Measurements from ENCODE around the gene TYSND1.
"Not testable (repeated sequence)": the region's sequence is repeated elsewhere in the genome, so short reads cannot be mapped to it uniquely, and the experiment has no call there.

TYSND1 gene

DNA sequence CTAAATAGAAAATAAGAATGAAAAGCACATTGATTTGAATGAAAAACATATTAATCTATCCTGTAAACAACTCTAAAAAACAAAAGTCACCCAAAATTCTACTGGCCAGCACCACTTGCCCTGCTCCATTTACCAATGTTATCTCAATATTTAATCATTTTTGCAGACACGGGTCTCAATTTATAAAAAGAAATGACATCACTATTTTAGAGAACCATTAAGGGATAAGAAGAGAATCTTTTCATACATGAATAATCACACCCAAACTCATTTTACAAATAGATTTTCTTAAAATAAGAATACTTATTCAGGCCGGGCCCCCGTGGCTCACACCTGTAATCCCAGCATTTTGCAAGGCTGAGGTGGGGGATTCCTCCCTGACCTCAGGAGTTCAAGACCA, 19.9 kb upstream of the TYSND1 start:
- no peak for DNase-seq (ENCODE audit: low read depth, low spot score)
- in situ Hi-C loops (cut with HindIII; ENCODE audit: low sequenced_read_pairs): no loop called here
- TF ChIP-seq, protein P1, sequence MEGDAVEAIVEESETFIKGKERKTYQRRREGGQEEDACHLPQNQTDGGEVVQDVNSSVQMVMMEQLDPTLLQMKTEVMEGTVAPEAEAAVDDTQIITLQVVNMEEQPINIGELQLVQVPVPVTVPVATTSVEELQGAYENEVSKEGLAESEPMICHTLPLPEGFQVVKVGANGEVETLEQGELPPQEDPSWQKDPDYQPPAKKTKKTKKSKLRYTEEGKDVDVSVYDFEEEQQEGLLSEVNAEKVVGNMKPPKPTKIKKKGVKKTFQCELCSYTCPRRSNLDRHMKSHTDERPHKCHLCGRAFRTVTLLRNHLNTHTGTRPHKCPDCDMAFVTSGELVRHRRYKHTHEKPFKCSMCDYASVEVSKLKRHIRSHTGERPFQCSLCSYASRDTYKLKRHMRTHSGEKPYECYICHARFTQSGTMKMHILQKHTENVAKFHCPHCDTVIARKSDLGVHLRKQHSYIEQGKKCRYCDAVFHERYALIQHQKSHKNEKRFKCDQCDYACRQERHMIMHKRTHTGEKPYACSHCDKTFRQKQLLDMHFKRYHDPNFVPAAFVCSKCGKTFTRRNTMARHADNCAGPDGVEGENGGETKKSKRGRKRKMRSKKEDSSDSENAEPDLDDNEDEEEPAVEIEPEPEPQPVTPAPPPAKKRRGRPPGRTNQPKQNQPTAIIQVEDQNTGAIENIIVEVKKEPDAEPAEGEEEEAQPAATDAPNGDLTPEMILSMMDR (IDR thresholded peaks at IDR 0.05; ENCODE audit: low read depth, low read length): no peak
- no peak overlapping the region for H3K4me3 ChIP-seq (ENCODE audit: low read depth, low read length)

DNA sequence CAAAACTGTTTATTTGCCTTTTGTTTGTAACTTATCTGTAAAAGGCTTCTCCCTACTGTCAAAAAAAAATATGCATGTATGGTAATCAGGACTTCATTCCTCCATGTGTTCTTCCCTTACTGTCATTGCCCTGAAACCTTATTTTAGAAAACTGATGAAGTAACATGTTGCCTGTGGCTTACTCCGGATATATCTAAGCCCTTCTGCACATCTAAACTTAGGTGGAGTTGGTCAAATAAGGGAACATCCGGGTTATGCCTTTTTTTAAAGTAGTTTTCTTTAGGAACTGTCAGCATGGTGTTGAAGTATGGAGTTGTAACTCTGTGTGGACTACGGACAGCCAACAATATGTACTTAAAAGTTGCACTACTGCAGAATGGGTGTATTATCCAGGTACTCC, 17.7 kb upstream of the TYSND1 start:
- in situ Hi-C loops (cut with HindIII; ENCODE audit: low sequenced_read_pairs): no loop called here
- no peak for DNase-seq (ENCODE audit: low read depth, low spot score)
- TF ChIP-seq, protein P1 (IDR thresholded peaks at IDR 0.05; ENCODE audit: low read depth, low read length): no peak
- no peak overlapping the region for H3K4me3 ChIP-seq (ENCODE audit: low read depth, low read length)

DNA sequence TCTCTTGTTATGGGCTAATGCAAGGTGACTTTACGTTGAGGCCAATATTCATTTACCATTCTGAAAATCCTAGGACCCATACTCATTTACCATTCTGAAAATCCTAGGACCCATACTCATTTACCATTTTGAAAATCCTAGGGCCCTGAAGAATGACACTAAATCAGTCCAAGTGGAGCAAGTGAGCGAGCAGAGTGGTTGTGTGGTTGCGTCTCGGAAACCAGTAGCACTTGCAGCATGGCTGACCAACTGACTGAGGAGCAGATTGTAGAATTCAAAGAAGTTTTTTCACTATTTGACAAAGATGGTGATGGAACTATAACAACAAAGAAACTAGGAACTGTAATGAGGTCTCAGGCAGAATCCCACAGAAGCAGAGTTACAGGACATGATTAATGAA, 16.9 kb upstream of the TYSND1 start:
- no peak overlapping the region for H3K4me3 ChIP-seq (ENCODE audit: low read depth, low read length)
- TF ChIP-seq, protein P1 (IDR thresholded peaks at IDR 0.05; ENCODE audit: low read depth, low read length): no peak
- in situ Hi-C loops (cut with HindIII; ENCODE audit: low sequenced_read_pairs): no loop called here
- no peak for DNase-seq (ENCODE audit: low read depth, low spot score)

DNA sequence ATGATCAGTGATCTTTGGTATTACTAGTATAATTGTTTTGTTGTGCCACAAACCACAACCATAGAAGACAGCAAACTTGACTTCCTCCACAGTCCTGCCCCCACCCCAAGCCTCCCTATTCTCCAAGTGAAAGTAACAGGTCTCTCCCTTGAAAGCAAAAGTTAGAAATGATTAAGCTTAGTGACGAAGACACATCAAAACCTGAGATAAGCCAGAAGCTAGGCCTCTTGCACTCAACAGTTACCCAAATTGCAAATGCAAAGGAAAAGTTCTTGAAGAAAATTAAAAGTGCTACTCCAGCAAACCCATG, 16.3 kb upstream of the TYSND1 start:
- H3K4me3 ChIP-seq (ENCODE audit: low read depth, low read length): no peak overlapping the region
- TF ChIP-seq, protein P1 (IDR thresholded peaks at IDR 0.05; ENCODE audit: low read depth, low read length): no peak
- in situ Hi-C loops (cut with HindIII; ENCODE audit: low sequenced_read_pairs): no loop called here
- no peak for DNase-seq (ENCODE audit: low read depth, low spot score)

DNA sequence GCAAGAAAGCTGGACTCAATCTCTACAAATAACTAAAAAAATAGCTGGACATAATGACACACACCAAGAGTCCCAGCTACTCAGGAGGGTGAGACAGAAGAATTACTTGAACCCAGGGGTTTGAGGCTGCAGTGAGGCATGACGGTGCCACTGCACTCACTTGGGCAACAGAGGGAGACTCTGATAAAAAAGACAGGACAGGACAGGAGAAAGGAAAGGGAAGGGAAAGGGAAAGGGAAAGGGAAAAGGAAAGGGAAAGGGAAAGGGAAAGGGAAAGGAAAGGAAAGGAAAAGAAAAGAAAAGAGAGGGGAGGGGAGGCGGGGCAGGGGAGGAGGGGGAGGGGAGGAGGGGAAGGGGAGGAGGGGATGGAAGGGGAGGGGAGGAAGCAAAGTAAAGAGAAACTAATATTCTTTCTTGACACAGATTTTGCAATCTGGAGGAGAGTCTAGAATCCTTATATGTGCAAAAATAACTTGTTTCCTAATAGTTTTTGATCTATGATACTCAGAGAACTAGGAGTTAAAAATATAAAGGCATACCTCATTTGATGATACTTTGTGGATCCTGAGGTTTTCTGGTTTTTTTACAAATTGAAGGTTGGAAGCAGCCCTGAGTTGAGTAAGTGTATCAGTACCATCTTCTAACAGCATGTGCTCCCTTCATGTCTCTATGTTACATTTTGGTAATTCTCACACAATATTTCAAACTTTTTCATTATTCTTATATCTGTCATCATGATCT, 15.8 kb upstream of the TYSND1 start:
- TF ChIP-seq, protein P1 (IDR thresholded peaks at IDR 0.05; ENCODE audit: low read depth, low read length): no peak
- in situ Hi-C loops (cut with HindIII; ENCODE audit: low sequenced_read_pairs): no loop called here
- no peak for DNase-seq (ENCODE audit: low read depth, low spot score)

DNA sequence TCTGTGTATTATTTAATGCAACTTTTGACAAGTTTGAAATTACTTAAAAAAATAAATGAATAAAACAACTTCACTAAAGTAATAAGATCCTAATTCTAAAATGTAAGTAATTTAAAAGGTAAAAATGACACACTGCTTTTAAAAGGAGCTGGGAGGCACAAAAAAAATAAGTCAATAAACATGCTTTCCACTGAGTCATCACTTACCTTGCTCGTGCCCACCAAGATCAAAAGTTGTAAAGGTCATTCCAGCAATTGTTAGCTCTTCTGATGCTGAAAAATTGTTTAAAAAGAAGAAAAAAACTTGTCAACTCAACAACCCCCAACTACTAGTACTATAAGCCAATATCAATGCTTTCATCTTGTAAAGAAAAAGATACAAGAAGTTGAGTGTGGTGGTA, 14.3 kb upstream of the TYSND1 start:
- in situ Hi-C loops (cut with HindIII; ENCODE audit: low sequenced_read_pairs): no loop called here
- TF ChIP-seq, protein P1 (IDR thresholded peaks at IDR 0.05; ENCODE audit: low read depth, low read length): no peak
- DNase-seq (ENCODE audit: low read depth, low spot score): no peak
- H3K4me3 ChIP-seq (ENCODE audit: low read depth, low read length): no peak overlapping the region

More for the DNA sequence above, 15.8 kb upstream of the TYSND1 start:
- no peak overlapping the region for H3K4me3 ChIP-seq (ENCODE audit: low read depth, low read length)

DNA sequence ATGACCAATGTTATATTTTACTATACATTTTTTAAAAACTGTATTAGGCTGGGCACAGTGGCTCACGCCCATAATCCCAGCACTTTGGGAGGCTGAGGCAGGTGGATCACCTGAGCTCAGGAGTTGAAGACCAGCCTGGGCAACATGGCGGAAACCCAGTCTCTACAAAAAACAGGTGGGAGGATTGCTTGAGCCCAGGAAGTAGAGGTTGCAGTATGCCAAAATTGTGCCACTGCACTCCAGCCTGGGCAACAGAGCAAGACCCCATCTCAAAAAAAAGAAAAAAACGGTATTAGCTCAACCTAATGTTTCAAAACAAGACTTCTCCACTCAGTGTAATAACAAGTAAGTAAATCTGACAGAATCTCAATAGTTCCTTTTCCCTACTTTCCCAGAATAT, 12.9 kb upstream of the TYSND1 start:
- DNase-seq (ENCODE audit: low read depth, low spot score); in situ Hi-C loops (cut with HindIII; ENCODE audit: low sequenced_read_pairs); H3K4me3 ChIP-seq (ENCODE audit: low read depth, low read length): not testable (repeated sequence)

All from astrocyte of the spinal cord (primary cell).